ENCODE results near the gene ZNF84.
A peak's percentile ranks its signal among the peaks of the same experiment; 100 is the strongest.

ZNF84 gene

GRCh38 chr12:133037207-133038005 is at the start of gene ZNF84:
Gene ZNF84, plus strand, starts transcription at chr12:133037509. Its CDS starts 3,959 bp downstream, at chr12:133041468.
- TF ChIP-seq ELF4 (IDR thresholded peaks at IDR 0.05) = 0 out of 2 replicates have a peak, but pooled peaks have one; percentile 18
- peak; percentile 93 for TF ChIP-seq L3MBTL2 (conservative IDR thresholded peaks at IDR 0.05)
- TF ChIP-seq BHLHE40 (IDR thresholded peaks at IDR 0.05; ENCODE audit: borderline replicate concordance) = no peak

GRCh38 chr12:132998741-132999140 is 38.6 kb upstream of the ZNF84 start:
- POLR2A ChIA-PET = no interaction called here
- no peak for DNase-seq (ENCODE audit: extremely low spot score)
- CTCF ChIA-PET = no interaction called here
- TF ChIP-seq CTBP1 (IDR thresholded peaks at IDR 0.05; ENCODE audit: borderline replicate concordance) (no peak), TARDBP (IDR thresholded peaks at IDR 0.05) (no peak), HDGF (IDR thresholded peaks at IDR 0.05; ENCODE audit: borderline replicate concordance) (no peak), L3MBTL2 (conservative IDR thresholded peaks at IDR 0.05) (no peak), FOXK2 (IDR thresholded peaks at IDR 0.05) (no peak), ARNT (IDR thresholded peaks at IDR 0.05) (no peak), NFRKB (IDR thresholded peaks at IDR 0.05) (no peak), ELF4 (IDR thresholded peaks at IDR 0.05) (no peak), SUZ12 (IDR thresholded peaks at IDR 0.05) (no peak), FOXA1 (IDR thresholded peaks at IDR 0.05) (no peak), SP1 (IDR thresholded peaks at IDR 0.05) (no peak), FOXM1 (IDR thresholded peaks at IDR 0.05; ENCODE audit: borderline replicate concordance) (no peak)
- TF ChIP-seq, protein P1, sequence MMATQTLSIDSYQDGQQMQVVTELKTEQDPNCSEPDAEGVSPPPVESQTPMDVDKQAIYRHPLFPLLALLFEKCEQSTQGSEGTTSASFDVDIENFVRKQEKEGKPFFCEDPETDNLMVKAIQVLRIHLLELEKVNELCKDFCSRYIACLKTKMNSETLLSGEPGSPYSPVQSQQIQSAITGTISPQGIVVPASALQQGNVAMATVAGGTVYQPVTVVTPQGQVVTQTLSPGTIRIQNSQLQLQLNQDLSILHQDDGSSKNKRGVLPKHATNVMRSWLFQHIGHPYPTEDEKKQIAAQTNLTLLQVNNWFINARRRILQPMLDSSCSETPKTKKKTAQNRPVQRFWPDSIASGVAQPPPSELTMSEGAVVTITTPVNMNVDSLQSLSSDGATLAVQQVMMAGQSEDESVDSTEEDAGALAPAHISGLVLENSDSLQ (IDR thresholded peaks at IDR 0.05) = no peak

More at GRCh38 chr12:133037207-133038005, at the start of gene ZNF84:
- POLR2A ChIA-PET = interaction anchor here (1.0 kb wide), 1 partner anchor 43 kb away, joined by 4 read pairs; no protein-coding TSS in a partner anchor
- CTCF ChIA-PET = no interaction called here
- peak; percentile 93 for DNase-seq (ENCODE audit: extremely low spot score)

DNA sequence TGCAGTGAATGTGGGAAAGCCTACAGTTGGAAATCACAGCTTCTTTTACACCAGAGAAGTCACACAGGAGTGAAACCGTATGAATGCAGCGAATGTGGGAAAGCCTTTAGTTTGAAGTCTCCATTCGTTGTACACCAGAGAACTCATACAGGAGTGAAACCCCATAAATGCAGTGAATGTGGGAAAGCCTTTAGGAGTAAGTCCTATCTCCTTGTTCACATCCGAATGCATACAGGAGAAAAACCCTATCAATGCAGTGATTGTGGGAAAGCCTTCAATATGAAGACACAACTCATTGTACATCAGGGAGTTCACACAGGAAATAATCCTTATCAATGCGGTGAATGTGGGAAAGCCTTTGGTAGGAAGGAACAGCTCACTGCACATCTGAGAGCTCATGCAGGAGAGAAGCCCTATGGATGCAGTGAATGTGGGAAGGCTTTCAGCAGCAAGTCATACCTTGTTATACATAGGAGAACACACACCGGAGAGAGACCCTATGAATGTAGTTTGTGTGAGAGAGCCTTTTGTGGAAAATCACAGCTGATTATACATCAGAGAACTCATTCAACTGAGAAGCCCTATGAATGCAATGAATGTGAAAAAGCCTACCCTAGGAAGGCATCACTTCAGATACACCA is 26.5 kb upstream of the ZNF84 start:
- DNase-seq (ENCODE audit: extremely low spot score) = no peak
- ChIA-PET POLR2A (no interaction called here), CTCF (interaction anchor here (0.9 kb wide), 1 partner anchor 12 kb away, joined by 7 read pairs; no protein-coding TSS in a partner anchor)
- TF ChIP-seq NFRKB (IDR thresholded peaks at IDR 0.05) = no peak
- no peak for TF ChIP-seq BHLHE40 (IDR thresholded peaks at IDR 0.05; ENCODE audit: borderline replicate concordance)
- TF ChIP-seq FOXA1 (IDR thresholded peaks at IDR 0.05) = no peak
- TF ChIP-seq FOXK2 (IDR thresholded peaks at IDR 0.05) = no peak
- no peak for TF ChIP-seq ZNF384 (IDR thresholded peaks at IDR 0.05)
- TF ChIP-seq, protein P1 (IDR thresholded peaks at IDR 0.05) = no peak
- TF ChIP-seq TARDBP (IDR thresholded peaks at IDR 0.05) = no peak
- TF ChIP-seq ARNT (IDR thresholded peaks at IDR 0.05) = no peak
- no peak for TF ChIP-seq FOXM1 (IDR thresholded peaks at IDR 0.05; ENCODE audit: borderline replicate concordance)
- no peak for TF ChIP-seq LEF1 (IDR thresholded peaks at IDR 0.05; ENCODE audit: borderline replicate concordance)

- CTCF ChIA-PET = no interaction called here
- POLR2A ChIA-PET = no interaction called here
- no peak for TF ChIP-seq BHLHE40 (IDR thresholded peaks at IDR 0.05; ENCODE audit: borderline replicate concordance)
- no peak for TF ChIP-seq FOXM1 (IDR thresholded peaks at IDR 0.05; ENCODE audit: borderline replicate concordance)
- TF ChIP-seq ZNF384 (IDR thresholded peaks at IDR 0.05) = no peak
- no peak for TF ChIP-seq TARDBP (IDR thresholded peaks at IDR 0.05)
- TF ChIP-seq FOXK2 (IDR thresholded peaks at IDR 0.05) = no peak
- TF ChIP-seq SUZ12 (IDR thresholded peaks at IDR 0.05) = no peak
- no peak for TF ChIP-seq L3MBTL2 (conservative IDR thresholded peaks at IDR 0.05)
- TF ChIP-seq, protein P1 (IDR thresholded peaks at IDR 0.05) = no peak
- no peak for TF ChIP-seq SP1 (IDR thresholded peaks at IDR 0.05)
- TF ChIP-seq FOXA1 (IDR thresholded peaks at IDR 0.05) = no peak
- DNase-seq (ENCODE audit: extremely low spot score) = no peak
Observed at GRCh38 chr12:133023566-133023965, 13.7 kb upstream of the ZNF84 start.

GRCh38 chr12:133026996-133027395 is 10.3 kb upstream of the ZNF84 start:
- TF ChIP-seq ZNF384 (IDR thresholded peaks at IDR 0.05) (no peak), ARNT (IDR thresholded peaks at IDR 0.05) (no peak), FOXM1 (IDR thresholded peaks at IDR 0.05; ENCODE audit: borderline replicate concordance) (no peak), FOXK2 (IDR thresholded peaks at IDR 0.05) (no peak)
- TF ChIP-seq, protein P1 (IDR thresholded peaks at IDR 0.05) = no peak
- no peak for DNase-seq (ENCODE audit: extremely low spot score)
- ChIA-PET POLR2A (no interaction called here), CTCF (no interaction called here)

All from HEK293T (cell line).